Sigmoid colon (tissue), 4 donors: ENCODE measurements around the gene BHMT2.

Source experiments
- EP300 ChIP-seq, 4 donors: sonication (generic); formaldehyde crosslinking; IDR thresholded peaks; one replicate each; pipeline ENCODE4 v1.6.1; 2017; ENCODE audit warnings: antibody characterized with exemption in 4 of 4
- POLR2A ChIP-seq, 2 donors: fragments of 450-650 bp; IDR thresholded peaks; one replicate each; pipeline ENCODE4 v1.6.1; 2016; ENCODE audit warnings: antibody characterized with exemption in 2 of 2, mild to moderate bottlenecking in 2 of 2, moderate library complexity in 2 of 2
- POLR2AphosphoS5 ChIP-seq, 4 donors: sonication (generic); formaldehyde crosslinking; IDR thresholded peaks; one replicate each; pipeline ENCODE4 v1.6.1; 2017; ENCODE audit warnings: antibody characterized with exemption in 4 of 4
- TF ChIP-seq, protein P1 (sequence below), 4 experiments: fragments of 450-650 bp in 3 of 4; fragments of 200-600 bp in 1 of 4; IDR thresholded peaks; one replicate each; pipeline ENCODE4 v1.5.1; 2016 to 2019; ENCODE audit warnings: antibody characterized with exemption in 4 of 4, mild to moderate bottlenecking in 3 of 4, moderate library complexity in 2 of 4

GRCh38 chr5:79069488-79070349 is at the start of gene BHMT2, which contains the start of gene DMGDH:
- TF ChIP-seq, protein P1, sequence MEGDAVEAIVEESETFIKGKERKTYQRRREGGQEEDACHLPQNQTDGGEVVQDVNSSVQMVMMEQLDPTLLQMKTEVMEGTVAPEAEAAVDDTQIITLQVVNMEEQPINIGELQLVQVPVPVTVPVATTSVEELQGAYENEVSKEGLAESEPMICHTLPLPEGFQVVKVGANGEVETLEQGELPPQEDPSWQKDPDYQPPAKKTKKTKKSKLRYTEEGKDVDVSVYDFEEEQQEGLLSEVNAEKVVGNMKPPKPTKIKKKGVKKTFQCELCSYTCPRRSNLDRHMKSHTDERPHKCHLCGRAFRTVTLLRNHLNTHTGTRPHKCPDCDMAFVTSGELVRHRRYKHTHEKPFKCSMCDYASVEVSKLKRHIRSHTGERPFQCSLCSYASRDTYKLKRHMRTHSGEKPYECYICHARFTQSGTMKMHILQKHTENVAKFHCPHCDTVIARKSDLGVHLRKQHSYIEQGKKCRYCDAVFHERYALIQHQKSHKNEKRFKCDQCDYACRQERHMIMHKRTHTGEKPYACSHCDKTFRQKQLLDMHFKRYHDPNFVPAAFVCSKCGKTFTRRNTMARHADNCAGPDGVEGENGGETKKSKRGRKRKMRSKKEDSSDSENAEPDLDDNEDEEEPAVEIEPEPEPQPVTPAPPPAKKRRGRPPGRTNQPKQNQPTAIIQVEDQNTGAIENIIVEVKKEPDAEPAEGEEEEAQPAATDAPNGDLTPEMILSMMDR (IDR thresholded peaks at IDR 0.05) = no peak
- TF ChIP-seq POLR2A (IDR thresholded peaks at IDR 0.05) (no peak), POLR2AphosphoS5 (IDR thresholded peaks at IDR 0.05) (no peak), EP300 (IDR thresholded peaks at IDR 0.05) (no peak)
